AG09309 (cell line): ENCODE results near the gene CTTNBP2.
A peak's percentile ranks its signal among the peaks of the same experiment; 100 is the strongest.

Source experiments
- DNase-seq: peaks from one replicate; pipeline ENCODE4 v3.0.0-alpha.2; 2010; ENCODE audit warnings: low read depth
- H3K4me3 ChIP-seq: 2 replicates; pipeline ENCODE4 v1.5.1; 2011; ENCODE audit warnings: mild to moderate bottlenecking, low read depth, low read length, moderate library complexity; ENCODE audit not compliant: control insufficient read depth
- TF ChIP-seq, protein P1 (sequence below): IDR thresholded peaks from 2 replicates; pipeline ENCODE4 v1.5.1; 2011; ENCODE audit warnings: mild to moderate bottlenecking, low read depth, low read length, inconsistent platforms; ENCODE audit not compliant: insufficient read depth, control insufficient read depth; ENCODE audit errors: missing control alignments

Gene CTTNBP2

DNA sequence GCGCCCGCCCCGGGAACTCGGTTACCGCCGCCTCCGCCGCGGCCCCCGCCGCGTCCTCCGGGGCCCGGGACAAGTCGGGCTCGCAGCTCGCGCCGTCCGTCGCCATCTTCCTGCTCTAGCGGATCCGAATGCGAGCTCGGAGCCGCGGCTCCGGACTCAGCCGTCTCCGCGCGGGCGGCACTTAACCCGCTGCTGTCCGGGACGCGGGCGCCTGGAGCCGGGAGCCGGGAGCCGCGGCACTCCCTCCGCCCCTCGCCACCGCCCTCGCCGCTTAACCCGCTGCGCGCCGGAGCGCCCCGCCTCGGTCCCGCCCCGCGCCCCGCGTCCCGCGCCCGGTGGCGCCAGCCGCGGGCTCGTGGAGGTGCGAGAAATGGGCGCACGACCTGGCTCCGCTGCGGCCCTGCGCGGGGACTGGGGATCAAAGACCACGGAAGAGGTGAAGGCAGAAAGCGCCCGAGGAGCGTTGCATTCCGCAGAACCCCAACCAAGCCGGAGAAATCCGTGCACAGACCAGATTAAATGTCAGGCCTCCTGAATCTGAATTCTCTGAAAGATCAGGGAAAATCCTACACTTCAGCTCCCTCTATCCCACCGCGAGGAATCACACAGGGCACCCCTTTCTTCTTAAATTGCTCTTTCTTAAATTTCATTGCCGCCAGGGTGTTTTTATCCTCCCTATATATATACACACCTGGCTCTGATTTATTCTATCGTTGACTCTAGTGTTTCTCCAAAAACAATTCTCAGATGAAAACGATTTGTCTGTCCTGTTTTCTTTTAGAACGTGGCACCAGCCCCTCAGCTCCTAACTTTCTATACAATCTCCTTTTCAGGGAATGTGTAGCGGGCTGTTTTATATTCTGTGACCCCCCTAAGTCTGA lies at the start of gene CTTNBP2:
CTTNBP2 (minus strand) TSS at position 132 of the 881 bp plus-strand sequence; CDS start at position 106, 26 bp downstream.
- peak within 1 kb of the TSS; percentile 41 for H3K4me3 ChIP-seq
- TF ChIP-seq, protein P1, sequence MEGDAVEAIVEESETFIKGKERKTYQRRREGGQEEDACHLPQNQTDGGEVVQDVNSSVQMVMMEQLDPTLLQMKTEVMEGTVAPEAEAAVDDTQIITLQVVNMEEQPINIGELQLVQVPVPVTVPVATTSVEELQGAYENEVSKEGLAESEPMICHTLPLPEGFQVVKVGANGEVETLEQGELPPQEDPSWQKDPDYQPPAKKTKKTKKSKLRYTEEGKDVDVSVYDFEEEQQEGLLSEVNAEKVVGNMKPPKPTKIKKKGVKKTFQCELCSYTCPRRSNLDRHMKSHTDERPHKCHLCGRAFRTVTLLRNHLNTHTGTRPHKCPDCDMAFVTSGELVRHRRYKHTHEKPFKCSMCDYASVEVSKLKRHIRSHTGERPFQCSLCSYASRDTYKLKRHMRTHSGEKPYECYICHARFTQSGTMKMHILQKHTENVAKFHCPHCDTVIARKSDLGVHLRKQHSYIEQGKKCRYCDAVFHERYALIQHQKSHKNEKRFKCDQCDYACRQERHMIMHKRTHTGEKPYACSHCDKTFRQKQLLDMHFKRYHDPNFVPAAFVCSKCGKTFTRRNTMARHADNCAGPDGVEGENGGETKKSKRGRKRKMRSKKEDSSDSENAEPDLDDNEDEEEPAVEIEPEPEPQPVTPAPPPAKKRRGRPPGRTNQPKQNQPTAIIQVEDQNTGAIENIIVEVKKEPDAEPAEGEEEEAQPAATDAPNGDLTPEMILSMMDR: no peak
- peak; percentile 2 for DNase-seq

DNA sequence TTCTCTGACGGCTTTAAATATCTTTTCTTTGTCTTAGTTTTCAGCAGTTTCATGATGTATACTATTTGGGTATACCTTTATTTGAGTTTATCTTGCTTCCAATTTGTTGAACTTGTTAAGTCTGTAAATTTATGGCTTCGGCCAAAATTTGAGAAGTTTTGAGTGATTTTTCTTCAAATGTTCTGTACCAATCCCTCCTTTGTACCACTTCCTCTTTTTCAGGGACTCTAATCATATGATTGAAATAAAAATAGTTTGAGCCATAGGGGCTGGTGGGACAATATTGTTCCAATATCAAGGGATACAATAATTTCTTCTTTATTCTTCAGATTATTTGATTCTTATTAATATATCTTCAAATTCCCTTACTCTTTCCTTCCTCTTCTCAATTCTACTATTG lies 43.1 kb upstream of the CTTNBP2 start:
- TF ChIP-seq, protein P1: no peak
- H3K4me3 ChIP-seq: no peak overlapping the region
- no peak for DNase-seq

DNA sequence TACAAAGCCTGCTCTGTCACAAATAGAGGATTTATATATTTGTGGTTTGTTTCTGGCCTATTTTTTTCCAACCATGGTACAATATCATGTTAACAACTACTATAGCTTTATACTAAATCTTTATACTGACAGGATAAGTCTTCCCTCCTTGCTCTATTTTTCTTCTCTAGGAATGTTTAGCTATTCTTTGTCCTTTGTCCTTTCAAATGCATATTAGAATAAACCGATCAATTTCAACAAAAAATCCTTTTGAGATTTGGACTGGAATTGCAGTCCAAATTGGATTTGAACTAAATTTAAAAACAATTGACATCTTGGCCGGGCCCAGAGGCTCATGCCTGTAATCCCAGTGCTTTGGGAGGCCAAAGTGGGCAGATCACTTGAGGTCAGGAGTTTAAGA lies 39.2 kb upstream of the CTTNBP2 start:
- no peak overlapping the region for H3K4me3 ChIP-seq
- TF ChIP-seq, protein P1: no peak
- DNase-seq: no peak

GRCh38 chr7:117908031-117908795 lies 35.0 kb upstream of the CTTNBP2 start:
- TF ChIP-seq, protein P1: no peak
- no peak overlapping the region for H3K4me3 ChIP-seq
- no peak for DNase-seq

DNA sequence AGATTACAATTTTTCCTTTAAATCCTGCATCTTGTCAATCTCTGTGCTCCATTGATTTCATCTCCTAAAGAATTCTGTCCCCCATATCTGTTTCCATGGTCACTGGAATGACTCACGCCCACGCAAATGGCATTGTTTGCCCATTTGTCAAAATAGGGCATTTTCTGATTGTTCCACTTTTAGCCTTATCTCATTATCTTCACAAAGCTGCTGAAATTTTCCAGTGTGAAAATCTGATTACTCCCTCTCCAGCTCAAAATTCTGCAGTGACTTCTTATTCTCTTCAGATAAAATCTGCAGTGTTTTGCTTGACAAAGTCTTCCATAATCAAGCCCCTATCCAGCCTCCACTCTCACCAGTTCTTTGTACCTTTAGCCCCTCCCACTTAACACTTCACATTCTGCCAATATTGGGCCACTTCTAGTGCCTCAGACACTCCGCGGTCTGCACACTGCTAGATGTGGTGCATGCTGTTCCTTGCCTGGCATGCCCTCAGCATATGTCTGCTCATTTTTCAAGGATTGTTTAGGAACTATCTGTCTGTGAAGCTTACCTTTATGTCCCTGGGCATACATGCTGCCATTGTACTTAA lies 33.9 kb upstream of the CTTNBP2 start:
- DNase-seq: no peak
- H3K4me3 ChIP-seq: no peak overlapping the region
- TF ChIP-seq, protein P1: no peak

- DNase-seq: no peak
- H3K4me3 ChIP-seq: no peak overlapping the region
- TF ChIP-seq, protein P1: no peak
These were observed 29.2 kb upstream of the CTTNBP2 start for GRCh38 chr7:117902314-117902889.
